GM04503 (cell line): ENCODE data around the gene EXOC7.

Experiments
- DNase-seq: peaks from one replicate; pipeline ENCODE4 v3.0.0-alpha.2; 2012; ENCODE audit warnings: low read depth

EXOC7 gene

GRCh38 chr17:76103274-76104139 lies at the start of gene EXOC7:
EXOC7 (minus strand) TSS chr17:76103787; CDS start chr17:76103692, 95 bp downstream.
- peak; percentile 53 for DNase-seq

- no peak for DNase-seq
Measured at GRCh38 chr17:76153202-76153601, 49.6 kb upstream of the EXOC7 start.

GRCh38 chr17:76152591-76152990 lies 49.0 kb upstream of the EXOC7 start:
- DNase-seq, result no peak

GRCh38 chr17:76151896-76152454 lies 48.4 kb upstream of the EXOC7 start:
- DNase-seq, result no peak

- no peak for DNase-seq
Measured at GRCh38 chr17:76150712-76151622, 47.4 kb upstream of the EXOC7 start.

- DNase-seq, result no peak
Measured at GRCh38 chr17:76149214-76149613, 45.6 kb upstream of the EXOC7 start.

GRCh38 chr17:76148015-76148326 lies 44.4 kb upstream of the EXOC7 start:
- DNase-seq, result no peak

- no peak for DNase-seq
Measured at GRCh38 chr17:76147211-76148014, 43.8 kb upstream of the EXOC7 start.

GRCh38 chr17:76146053-76146851 lies 42.7 kb upstream of the EXOC7 start:
- DNase-seq, result no peak

GRCh38 chr17:76145231-76146052 lies 41.9 kb upstream of the EXOC7 start:
- no peak for DNase-seq

GRCh38 chr17:76142585-76143041 lies 39.0 kb upstream of the EXOC7 start:
- DNase-seq, result no peak

GRCh38 chr17:76142039-76142584 lies 38.5 kb upstream of the EXOC7 start:
- DNase-seq, result no peak

- peak; percentile 18 for DNase-seq
Measured at GRCh38 chr17:76141212-76142038, 37.8 kb upstream of the EXOC7 start, which contains the start of gene FOXJ1. FOXJ1 (minus strand) TSS chr17:76141245; CDS start chr17:76140395, 850 bp downstream.

- no peak for DNase-seq
Measured at GRCh38 chr17:76140661-76141211, 37.1 kb upstream of the EXOC7 start.

- no peak for DNase-seq
Measured at GRCh38 chr17:76139801-76140660, 36.4 kb upstream of the EXOC7 start.

GRCh38 chr17:76138896-76139752 lies 35.5 kb upstream of the EXOC7 start:
- no peak for DNase-seq
